HAP-1 (cell line): ENCODE results near the gene PPIP5K1.

Source experiments
- DNase-seq, 2 experiments: peaks; one replicate each; pipeline ENCODE4 v3.0.0-alpha.2; 2016 to 2020; ENCODE audit warnings: low spot score in 2 of 2
- H3K27me3 ChIP-seq: fragments of 250-450 bp; sonication (Bioruptor Pico); 2 replicates; pipeline ENCODE4 v1.5.1; 2020; ENCODE audit warnings: low read depth, mild to moderate bottlenecking, moderate library complexity
- H3K36me3 ChIP-seq: fragments of 250-450 bp; sonication (Bioruptor Pico); replicated peaks from 2 replicates; pipeline ENCODE4 v1.5.1; 2020; ENCODE audit warnings: mild to moderate bottlenecking
- H3K4me1 ChIP-seq: fragments of 250-450 bp; sonication (Bioruptor Pico); 2 replicates; pipeline ENCODE4 v1.5.1; 2020; ENCODE audit warnings: mild to moderate bottlenecking
- H3K4me3 ChIP-seq: fragments of 250-450 bp; sonication (Bioruptor Pico); 2 replicates; pipeline ENCODE4 v1.5.1; 2020; ENCODE audit warnings: mild to moderate bottlenecking, moderate library complexity
- H3K9me3 ChIP-seq: fragments of 250-450 bp; sonication (Bioruptor Pico); 2 replicates; pipeline ENCODE4 v1.5.1; 2020; ENCODE audit warnings: mild to moderate bottlenecking, moderate library complexity
- in situ Hi-C: fragments of 300-500 bp; cut with MboI; formaldehyde crosslinking; loops from 3 replicates; pipeline ENCODE4 v1.14.3; 2020; ENCODE audit warnings: low sequenced_read_pairs, inconsistent platforms, mixed read lengths

The PPIP5K1 gene

DNA sequence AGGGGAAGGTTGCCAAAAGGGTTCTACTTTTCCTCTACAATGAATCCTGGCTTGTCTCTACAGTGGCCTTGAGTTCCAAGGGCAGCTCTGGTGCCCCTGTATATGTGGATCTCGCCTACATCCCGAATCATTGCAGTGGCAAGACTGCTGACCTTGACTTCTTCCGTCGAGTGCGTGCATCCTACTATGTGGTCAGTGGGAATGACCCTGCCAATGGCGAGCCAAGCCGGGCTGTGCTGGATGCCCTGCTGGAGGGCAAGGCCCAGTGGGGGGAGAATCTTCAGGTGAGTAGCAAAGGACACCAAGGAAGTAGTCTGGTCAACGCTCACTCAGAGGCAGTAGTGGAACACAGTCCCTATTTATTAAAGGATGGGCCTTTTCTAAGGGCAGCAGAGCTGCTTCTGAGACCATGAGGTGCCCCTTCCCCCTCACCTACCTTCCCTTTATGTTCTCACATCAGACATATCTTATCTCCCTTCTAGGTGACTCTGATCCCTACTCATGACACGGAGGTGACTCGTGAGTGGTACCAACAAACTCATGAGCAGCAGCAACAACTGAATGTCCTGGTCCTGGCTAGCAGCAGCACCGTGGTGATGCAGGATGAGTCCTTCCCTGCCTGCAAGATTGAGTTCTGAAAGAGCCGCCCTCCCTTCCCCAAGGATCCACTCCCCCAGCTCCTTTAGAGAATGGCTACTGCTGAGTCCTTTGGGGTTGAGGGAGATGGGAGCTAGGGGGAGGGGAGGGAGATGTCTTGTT is 60.2 kb downstream of the PPIP5K1 start:
- DNase-seq, result no peak
- no peaks in the 10 kb centered on the region for H3K27me3 ChIP-seq
- H3K4me1 ChIP-seq, result no peaks in the 10 kb centered on the region
- in situ Hi-C loops, result no loop called here
- H3K4me3 ChIP-seq, result no peak overlapping the region
- no peaks in the 10 kb centered on the region for H3K9me3 ChIP-seq
- peaks cover 7% of the 10 kb centered on the region; the same call in 1 of the 2 replicates for H3K36me3 ChIP-seq

DNA sequence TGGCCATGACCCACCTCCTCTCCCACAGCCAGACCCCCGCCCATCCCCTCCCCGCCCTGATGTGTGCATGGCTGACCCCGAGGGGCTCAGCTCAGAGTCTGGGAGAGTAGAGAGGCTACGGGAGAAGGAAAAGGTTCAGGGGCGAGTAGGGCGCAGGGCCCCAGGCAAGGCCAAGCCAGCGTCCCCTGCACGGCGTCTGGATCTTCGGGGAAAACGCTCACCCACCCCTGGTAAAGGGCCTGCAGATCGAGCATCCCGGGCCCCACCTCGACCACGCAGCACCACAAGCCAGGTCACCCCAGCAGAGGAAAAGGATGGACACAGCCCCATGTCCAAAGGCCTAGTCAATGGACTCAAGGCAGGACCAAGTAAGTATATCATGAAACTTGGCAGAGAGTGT is 60.9 kb downstream of the PPIP5K1 start:
- H3K4me1 ChIP-seq, result no peaks in the 10 kb centered on the region

DNA sequence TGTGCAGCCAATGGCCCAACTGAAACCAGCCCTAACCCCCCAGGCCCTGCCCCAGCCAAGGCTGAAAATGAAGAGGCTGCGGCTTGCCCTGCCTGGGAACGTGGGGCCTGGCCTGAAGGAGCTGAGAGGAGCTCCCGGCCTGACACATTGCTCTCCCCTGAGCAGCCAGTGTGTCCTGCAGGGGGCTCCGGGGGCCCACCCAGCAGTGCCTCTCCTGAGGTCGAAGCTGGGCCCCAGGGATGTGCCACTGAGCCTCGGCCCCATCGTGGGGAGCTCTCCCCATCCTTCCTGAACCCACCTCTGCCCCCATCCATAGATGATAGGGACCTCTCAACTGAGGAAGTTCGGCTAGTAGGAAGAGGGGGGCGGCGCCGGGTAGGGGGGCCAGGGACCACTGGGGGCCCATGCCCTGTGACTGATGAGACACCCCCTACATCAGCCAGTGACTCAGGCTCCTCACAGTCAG is 61.4 kb downstream of the PPIP5K1 start:
- Histone ChIP-seq H3K9me3 (no peaks in the 10 kb centered on the region), H3K4me3 (no peak overlapping the region), H3K27me3 (no peaks in the 10 kb centered on the region), H3K36me3 (0 out of 2 replicates have a peak, but pooled peaks cover 3% of the 10 kb centered on the region), H3K4me1 (no peaks in the 10 kb centered on the region)
- in situ Hi-C loops, result no loop called here
- DNase-seq, result no peak

More for the DNA sequence above, 60.9 kb downstream of the PPIP5K1 start:
- in situ Hi-C loops, result no loop called here
- H3K4me3 ChIP-seq, result no peak overlapping the region
- 0 out of 2 replicates have a peak, but pooled peaks cover 3% of the 10 kb centered on the region for H3K36me3 ChIP-seq
- H3K27me3 ChIP-seq, result no peaks in the 10 kb centered on the region
- no peak for DNase-seq
- no peaks in the 10 kb centered on the region for H3K9me3 ChIP-seq

DNA sequence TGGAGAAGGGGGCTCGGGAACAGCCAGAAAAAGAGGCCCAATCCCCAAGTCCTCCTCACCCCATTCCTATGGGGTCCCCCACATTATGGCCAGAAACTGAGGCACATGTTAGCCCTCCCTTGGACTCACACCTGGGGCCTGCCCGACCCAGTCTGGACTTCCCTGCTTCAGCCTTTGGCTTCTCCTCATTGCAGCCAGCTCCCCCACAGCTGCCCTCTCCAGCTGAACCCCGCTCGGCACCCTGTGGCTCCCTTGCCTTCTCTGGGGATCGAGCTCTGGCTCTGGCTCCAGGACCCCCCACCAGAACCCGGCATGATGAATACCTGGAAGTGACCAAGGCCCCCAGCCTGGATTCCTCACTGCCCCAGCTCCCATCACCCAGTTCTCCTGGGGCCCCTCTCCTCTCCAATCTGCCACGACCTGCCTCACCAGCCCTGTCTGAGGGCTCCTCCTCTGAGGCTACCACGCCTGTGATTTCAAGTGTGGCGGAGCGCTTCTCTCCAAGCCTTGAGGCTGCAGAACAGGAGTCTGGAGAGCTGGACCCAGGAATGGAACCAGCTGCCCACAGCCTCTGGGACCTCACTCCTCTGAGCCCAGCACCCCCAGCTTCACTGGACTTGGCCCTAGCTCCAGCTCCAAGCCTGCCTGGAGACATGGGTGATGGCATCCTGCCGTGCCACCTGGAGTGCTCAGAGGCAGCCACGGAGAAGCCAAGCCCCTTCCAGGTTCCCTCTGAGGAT is 62.0 kb downstream of the PPIP5K1 start:
- no peak for DNase-seq
- Histone ChIP-seq H3K27me3 (no peaks in the 10 kb centered on the region), H3K4me1 (no peaks in the 10 kb centered on the region), H3K36me3 (peaks cover 3% of the 10 kb centered on the region; the same call in 1 of the 2 replicates), H3K4me3 (no peak overlapping the region), H3K9me3 (no peaks in the 10 kb centered on the region)
- in situ Hi-C loops, result no loop called here

- Histone ChIP-seq H3K4me1 (no peaks in the 10 kb centered on the region), H3K27me3 (no peaks in the 10 kb centered on the region), H3K4me3 (no peak overlapping the region), H3K36me3 (peaks cover 8% of the 10 kb centered on the region), H3K9me3 (no peaks in the 10 kb centered on the region)
- in situ Hi-C loops, result no loop called here
- no peak for DNase-seq
Measured at GRCh38 chr15:43527016-43527801, 62.8 kb downstream of the PPIP5K1 start.

GRCh38 chr15:43526261-43526930 is 63.6 kb downstream of the PPIP5K1 start:
- Histone ChIP-seq H3K9me3 (no peaks in the 10 kb centered on the region), H3K4me3 (no peak overlapping the region), H3K27me3 (no peaks in the 10 kb centered on the region), H3K4me1 (no peaks in the 10 kb centered on the region), H3K36me3 (peaks cover 11% of the 10 kb centered on the region)
- no peak for DNase-seq
- in situ Hi-C loops, result no loop called here

GRCh38 chr15:43525131-43525530 is 64.9 kb downstream of the PPIP5K1 start:
- Histone ChIP-seq H3K4me1 (no peaks in the 10 kb centered on the region), H3K4me3 (no peak overlapping the region), H3K9me3 (no peaks in the 10 kb centered on the region), H3K36me3 (peaks cover 16% of the 10 kb centered on the region), H3K27me3 (no peaks in the 10 kb centered on the region)
- DNase-seq, result no peak
- in situ Hi-C loops, result no loop called here

GRCh38 chr15:43524254-43524845 is 65.7 kb downstream of the PPIP5K1 start:
- Histone ChIP-seq H3K4me3 (no peak overlapping the region), H3K9me3 (no peaks in the 10 kb centered on the region), H3K36me3 (peaks cover 16% of the 10 kb centered on the region), H3K27me3 (no peaks in the 10 kb centered on the region), H3K4me1 (no peaks in the 10 kb centered on the region)
- DNase-seq, result no peak
- in situ Hi-C loops, result no loop called here

- DNase-seq, result no peak
- Histone ChIP-seq H3K9me3 (no peaks in the 10 kb centered on the region), H3K27me3 (no peaks in the 10 kb centered on the region), H3K4me1 (peaks cover 4% of the 10 kb centered on the region), H3K4me3 (no peak overlapping the region), H3K36me3 (peaks cover 16% of the 10 kb centered on the region)
- in situ Hi-C loops, result no loop called here
Measured at GRCh38 chr15:43523646-43524045, 66.4 kb downstream of the PPIP5K1 start.

GRCh38 chr15:43522247-43522646 is 67.8 kb downstream of the PPIP5K1 start:
- no peak for DNase-seq
- H3K36me3 ChIP-seq, result peaks cover 16% of the 10 kb centered on the region
- H3K27me3 ChIP-seq, result no peaks in the 10 kb centered on the region
- no peak overlapping the region for H3K4me3 ChIP-seq
- in situ Hi-C loops, result no loop called here
- H3K9me3 ChIP-seq, result no peaks in the 10 kb centered on the region
- H3K4me1 ChIP-seq, result peaks cover 10% of the 10 kb centered on the region

- peaks cover 16% of the 10 kb centered on the region for H3K36me3 ChIP-seq
- H3K9me3 ChIP-seq, result no peaks in the 10 kb centered on the region
- no peak overlapping the region for H3K4me3 ChIP-seq
- DNase-seq, result no peak
- H3K27me3 ChIP-seq, result no peaks in the 10 kb centered on the region
- H3K4me1 ChIP-seq, result peaks cover 19% of the 10 kb centered on the region
- in situ Hi-C loops, result no loop called here
Measured at GRCh38 chr15:43521419-43521818, 68.6 kb downstream of the PPIP5K1 start.

DNA sequence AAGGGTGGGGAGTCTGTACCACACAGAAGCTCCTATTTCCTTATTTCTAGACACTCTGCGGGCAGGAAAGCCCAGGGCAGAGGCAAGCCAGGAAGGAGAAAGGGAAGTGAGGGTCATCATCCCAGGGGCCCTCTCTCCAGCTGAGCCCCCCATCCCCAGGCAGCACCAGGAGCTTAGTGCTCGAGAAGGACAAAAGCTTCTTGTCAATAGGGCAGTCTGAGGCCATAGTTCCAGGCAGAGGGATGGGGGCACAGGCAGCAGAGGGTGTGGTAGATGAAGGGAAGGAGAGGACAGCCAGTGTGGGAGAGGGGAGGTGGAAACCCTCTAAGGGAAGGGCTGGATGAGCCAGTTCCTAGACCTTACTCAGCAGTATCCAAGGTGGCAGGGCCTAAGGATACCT is 69.9 kb downstream of the PPIP5K1 start:
- Histone ChIP-seq H3K9me3 (no peaks in the 10 kb centered on the region), H3K36me3 (peaks cover 13% of the 10 kb centered on the region), H3K4me1 (peaks cover 19% of the 10 kb centered on the region), H3K27me3 (no peaks in the 10 kb centered on the region), H3K4me3 (no peak overlapping the region)
- in situ Hi-C loops, result no loop called here
- DNase-seq, result no peak

DNA sequence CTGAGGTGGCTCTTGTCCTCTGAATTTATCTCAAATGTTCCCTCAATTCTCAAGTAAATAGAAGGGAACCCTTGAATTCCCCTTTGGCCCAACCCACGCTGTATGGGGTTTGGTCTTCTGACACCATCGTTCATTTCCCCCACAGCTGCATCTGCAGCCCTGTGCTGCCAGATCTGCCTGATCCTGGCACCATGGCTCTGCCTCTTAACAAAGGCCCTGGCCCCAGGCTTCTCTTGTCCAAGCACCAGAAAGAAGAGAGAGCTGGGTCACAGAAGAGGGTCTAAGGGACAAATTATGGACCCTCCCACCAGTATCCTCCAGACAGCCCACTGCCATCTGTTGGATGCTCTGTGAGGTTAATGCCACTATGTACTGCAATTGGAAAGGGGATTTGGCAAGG is 70.8 kb downstream of the PPIP5K1 start:
- Histone ChIP-seq H3K27me3 (no peaks in the 10 kb centered on the region), H3K4me1 (peaks cover 19% of the 10 kb centered on the region), H3K9me3 (no peaks in the 10 kb centered on the region), H3K4me3 (no peak overlapping the region), H3K36me3 (peaks cover 13% of the 10 kb centered on the region)
- DNase-seq, result no peak
- in situ Hi-C loops, result no loop called here
